SK-N-SH (cell line): ENCODE measurements around the gene CAP2. TPM values are rescaled to one million over a fixed set of nuclear protein-coding genes. Genes with fewer than 3 reads are reported as not detected.

Source experiments
- CTCF ChIA-PET: fragments of 300-600, 350-600 bp; formaldehyde crosslinking; extraction: SDS; loops from one replicate; lab custom pipeline; 2021; lab: Yijun Ruan, JAX
- POLR2A ChIA-PET: fragments of 350-600 bp; sonication (Branson Sonifier 250); formaldehyde crosslinking; extraction: SDS; loops from one replicate; lab custom pipeline; 2020; ENCODE audit warnings: antibody characterized with exemption, inconsistent platforms; lab: Yijun Ruan, JAX
- DNase-seq: peaks from one replicate; pipeline ENCODE4 v3.0.0; 2012
- H2AFZ ChIP-seq: fragments of 200-600 bp; sonication (generic); 2 replicates; pipeline ENCODE4 v1.8.1; 2016; ENCODE audit warnings: antibody characterized with exemption, mild to moderate bottlenecking, low read depth
- H3F3A ChIP-seq: fragments of 200-600 bp; sonication (generic); replicated peaks from 2 replicates; pipeline ENCODE3; 2016; ENCODE audit warnings: antibody characterized with exemption, mild to moderate bottlenecking; ENCODE audit not compliant: insufficient read depth
- H3K27ac ChIP-seq, 2 experiments: fragments of 200-500 bp in 1 of 2; fragments of 200-600 bp in 1 of 2; sonication (Bioruptor generic) in 1 of 2; sonication (generic), shearing (Covaris generic) in 1 of 2; 2 replicates each; pipeline versions ENCODE4 v1.5.1 to v1.6.1; 2014 to 2016; ENCODE audit warnings: low read depth in 2 of 2, inconsistent platforms in 1 of 2, low read length in 1 of 2, mild to moderate bottlenecking in 1 of 2, mixed read lengths in 1 of 2
- H3K27me3 ChIP-seq: fragments of 200-600 bp; sonication (generic), shearing (Covaris generic); 2 replicates; pipeline ENCODE4 v1.6.1; 2016; ENCODE audit warnings: mixed run types; ENCODE audit not compliant: insufficient read depth
- H3K36me3 ChIP-seq, 2 experiments: fragments of 200-500 bp in 1 of 2; fragments of 200-600 bp in 1 of 2; sonication (Bioruptor generic) in 1 of 2; sonication (generic) in 1 of 2; replicated peaks in 1 of 2; 2 replicates each; pipeline versions ENCODE3 to v1.5.1; 2014 to 2016; ENCODE audit warnings: low read length in 1 of 2, mild to moderate bottlenecking in 1 of 2; ENCODE audit not compliant: insufficient read depth in 2 of 2, control insufficient read depth in 1 of 2
- H3K4me1 ChIP-seq, 2 experiments: fragments of 200-500 bp in 1 of 2; fragments of 200-600 bp in 1 of 2; sonication (Bioruptor generic) in 1 of 2; sonication (generic), shearing (Covaris generic) in 1 of 2; 2 replicates each; pipeline versions ENCODE4 v1.5.1 to v1.6.1; 2014 to 2016; ENCODE audit warnings: low read depth in 1 of 2, low read length in 1 of 2, mixed run types in 1 of 2; ENCODE audit not compliant: insufficient read depth in 2 of 2, control insufficient read depth in 1 of 2
- H3K4me2 ChIP-seq: fragments of 200-600 bp; sonication (generic), shearing (Covaris generic); 2 replicates; pipeline ENCODE4 v1.6.1; 2017; ENCODE audit warnings: mixed run types
- H3K4me3 ChIP-seq, 2 experiments: fragments of 200-500 bp in 1 of 2; fragments of 200-600 bp in 1 of 2; sonication (Bioruptor generic) in 1 of 2; sonication (generic), shearing (Covaris generic) in 1 of 2; 2 replicates each; pipeline versions ENCODE4 v1.5.1 to v1.8.1; 2014 to 2016; ENCODE audit warnings: low read depth in 2 of 2, inconsistent platforms in 1 of 2, low read length in 1 of 2, mild to moderate bottlenecking in 1 of 2, mixed read lengths in 1 of 2, moderate library complexity in 1 of 2
- H3K79me2 ChIP-seq: fragments of 200-600 bp; sonication (generic); 2 replicates; pipeline ENCODE4 v1.8.1; 2017; ENCODE audit warnings: mild to moderate bottlenecking; ENCODE audit not compliant: insufficient read depth
- H3K9ac ChIP-seq: fragments of 200-600 bp; sonication (generic); 2 replicates; pipeline ENCODE4 v1.6.1; 2017; ENCODE audit warnings: mixed run types
- H3K9me2 ChIP-seq: fragments of 200-600 bp; sonication (generic); 2 replicates; pipeline ENCODE4 v1.6.1; 2017; ENCODE audit warnings: mixed run types
- H3K9me3 ChIP-seq: fragments of 200-600 bp; sonication (generic); 2 replicates; pipeline ENCODE4 v1.6.1; 2017; ENCODE audit warnings: mixed run types, mild to moderate bottlenecking, moderate library complexity
- H4K20me1 ChIP-seq: fragments of 200-600 bp; sonication (generic); 2 replicates; pipeline ENCODE4 v1.6.1; 2017; ENCODE audit warnings: mild to moderate bottlenecking, mixed run types; ENCODE audit not compliant: insufficient read depth
- ELF1 ChIP-seq: IDR thresholded peaks from 2 replicates; pipeline ENCODE4 v1.4.0; 2012
- EP300 ChIP-seq, 2 experiments: IDR thresholded peaks; 2 replicates each; pipeline versions ENCODE4 v1.4.0 to v1.6.1; 2012; ENCODE audit warnings: borderline replicate concordance in 1 of 2, low read depth in 1 of 2, low read length in 1 of 2
- FOSL2 ChIP-seq: IDR thresholded peaks from 2 replicates; pipeline ENCODE4 v1.4.0; 2012; ENCODE audit warnings: low read depth, mild to moderate bottlenecking, moderate library complexity, borderline replicate concordance
- GABPA ChIP-seq: IDR thresholded peaks from 2 replicates; pipeline ENCODE4 v1.4.0; 2012; ENCODE audit warnings: low read depth, mild to moderate bottlenecking
- GATA2 ChIP-seq: sonication (generic); formaldehyde crosslinking; IDR thresholded peaks from 2 replicates; pipeline ENCODE4 v1.5.0; 2020; ENCODE audit warnings: mild to moderate bottlenecking, missing genetic modification reagents
- JUND ChIP-seq: IDR thresholded peaks from 2 replicates; pipeline ENCODE4 v1.4.0; 2012
- MXI1 ChIP-seq: IDR thresholded peaks from 2 replicates; pipeline ENCODE4 v1.6.1; 2012; ENCODE audit warnings: mild to moderate bottlenecking, low read depth, low read length, improper control_type of control experiment
- NFIC ChIP-seq: IDR thresholded peaks from 2 replicates; pipeline ENCODE4 v1.4.0; 2012; ENCODE audit warnings: borderline replicate concordance
- RAD21 ChIP-seq: IDR thresholded peaks from 2 replicates; pipeline ENCODE4 v1.6.1; 2012; ENCODE audit warnings: mild to moderate bottlenecking, low read length
- RFX5 ChIP-seq: IDR thresholded peaks from 2 replicates; pipeline ENCODE4 v1.6.1; 2012; ENCODE audit warnings: mild to moderate bottlenecking, improper control_type of control experiment, low read length
- SMC3 ChIP-seq: IDR thresholded peaks from 2 replicates; pipeline ENCODE4 v1.6.1; 2012; ENCODE audit warnings: low read depth, low read length, improper control_type of control experiment
- TCF12 ChIP-seq: IDR thresholded peaks from 2 replicates; pipeline ENCODE4 v1.4.0; 2012
- TEAD4 ChIP-seq: IDR thresholded peaks from 2 replicates; pipeline ENCODE4 v1.4.0; 2012; ENCODE audit warnings: mild to moderate bottlenecking, borderline replicate concordance; ENCODE audit not compliant: insufficient read depth
- YY1 ChIP-seq: IDR thresholded peaks from 2 replicates; pipeline ENCODE4 v1.4.0; 2012; ENCODE audit warnings: low read depth, mild to moderate bottlenecking
- WGBS: methylation state at CpG from one replicate; pipeline ENCODE4 v1.1.6; 2017; ENCODE audit warnings: low lambda C conversion rate; 5-methylcytosine and 5-hydroxymethylcytosine counted together
- polyA plus RNA-seq, 3 experiments: library from polyadenylated mRNA; depleted of rRNA; stranded (reverse); fragments of >200 nt; gene quantifications; 2 replicates each; pipeline ENCODE4 v1.2.3, GENCODE V29; 2012
- TF ChIP-seq, protein P1 (sequence below): fragments of 150-350 bp; IDR thresholded peaks from 2 replicates; pipeline ENCODE4 v1.6.1; 2016; ENCODE audit warnings: mild to moderate bottlenecking, low read depth, low read length
- TF ChIP-seq, protein P2 (sequence below): IDR thresholded peaks from 2 replicates; pipeline ENCODE4 v1.4.0; 2012; ENCODE audit warnings: low read depth, borderline replicate concordance
- TF ChIP-seq, protein P3 (sequence below): IDR thresholded peaks from 2 replicates; pipeline ENCODE4 v1.6.1; 2012; ENCODE audit warnings: mild to moderate bottlenecking, low read depth, low read length, moderate library complexity
- TF ChIP-seq, protein P4 (sequence below): fragments of 150-350 bp; IDR thresholded peaks from 2 replicates; pipeline ENCODE4 v1.6.1; 2017; ENCODE audit warnings: antibody characterized with exemption, low read length, low read depth, borderline replicate concordance

The CAP2 gene
- polyA plus RNA-seq, 1 of the 3 experiments (the other 2 are of a cell fraction): 8.5 TPM

DNA sequence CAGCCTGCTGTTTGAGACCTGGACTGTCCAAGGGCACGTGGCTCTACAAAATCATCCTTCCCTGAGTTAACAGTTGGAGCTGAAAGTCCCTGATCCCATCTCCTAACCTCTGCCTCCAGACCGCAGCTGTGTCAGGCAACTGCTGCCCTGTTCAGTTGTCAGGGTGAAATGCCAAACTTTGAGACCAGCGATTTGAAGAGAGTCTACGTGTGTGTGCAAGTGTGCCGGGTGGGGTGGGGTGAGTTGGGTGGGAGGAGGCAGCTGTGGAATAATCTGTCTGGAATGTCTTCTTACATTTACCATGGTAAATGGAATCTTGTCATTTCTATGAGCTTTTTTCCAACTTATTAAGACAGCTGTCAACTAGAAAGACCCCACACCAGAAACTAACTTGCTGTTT is 125.7 kb downstream of the CAP2 start:
- no peaks in the 10 kb centered on the region for H4K20me1 ChIP-seq
- H3K27me3 ChIP-seq: no peaks in the 10 kb centered on the region
- no peaks in the 10 kb centered on the region for H3F3A ChIP-seq
- no peaks in the 10 kb centered on the region for H3K79me2 ChIP-seq
- H3K4me3 ChIP-seq: no peak overlapping the region
- no peaks in the 10 kb centered on the region for H3K9me2 ChIP-seq
- TF ChIP-seq FOSL2 (no peak), EP300 (IDR thresholded peaks at IDR 0.05; ENCODE audit: borderline replicate concordance in 1 of 2, low read depth in 1 of 2, low read length in 1 of 2) (no peak), MXI1 (no peak), TCF12 (no peak), TEAD4 (no peak), GABPA (no peak), RAD21 (no peak), YY1 (no peak), GATA2 (CRISPR knock-in tag) (no peak), ELF1 (no peak), RFX5 (no peak), JUND (no peak), SMC3 (no peak), NFIC (no peak)
- TF ChIP-seq, protein P1, sequence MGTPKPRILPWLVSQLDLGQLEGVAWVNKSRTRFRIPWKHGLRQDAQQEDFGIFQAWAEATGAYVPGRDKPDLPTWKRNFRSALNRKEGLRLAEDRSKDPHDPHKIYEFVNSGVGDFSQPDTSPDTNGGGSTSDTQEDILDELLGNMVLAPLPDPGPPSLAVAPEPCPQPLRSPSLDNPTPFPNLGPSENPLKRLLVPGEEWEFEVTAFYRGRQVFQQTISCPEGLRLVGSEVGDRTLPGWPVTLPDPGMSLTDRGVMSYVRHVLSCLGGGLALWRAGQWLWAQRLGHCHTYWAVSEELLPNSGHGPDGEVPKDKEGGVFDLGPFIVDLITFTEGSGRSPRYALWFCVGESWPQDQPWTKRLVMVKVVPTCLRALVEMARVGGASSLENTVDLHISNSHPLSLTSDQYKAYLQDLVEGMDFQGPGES: no peak
- TF ChIP-seq, protein P2, sequence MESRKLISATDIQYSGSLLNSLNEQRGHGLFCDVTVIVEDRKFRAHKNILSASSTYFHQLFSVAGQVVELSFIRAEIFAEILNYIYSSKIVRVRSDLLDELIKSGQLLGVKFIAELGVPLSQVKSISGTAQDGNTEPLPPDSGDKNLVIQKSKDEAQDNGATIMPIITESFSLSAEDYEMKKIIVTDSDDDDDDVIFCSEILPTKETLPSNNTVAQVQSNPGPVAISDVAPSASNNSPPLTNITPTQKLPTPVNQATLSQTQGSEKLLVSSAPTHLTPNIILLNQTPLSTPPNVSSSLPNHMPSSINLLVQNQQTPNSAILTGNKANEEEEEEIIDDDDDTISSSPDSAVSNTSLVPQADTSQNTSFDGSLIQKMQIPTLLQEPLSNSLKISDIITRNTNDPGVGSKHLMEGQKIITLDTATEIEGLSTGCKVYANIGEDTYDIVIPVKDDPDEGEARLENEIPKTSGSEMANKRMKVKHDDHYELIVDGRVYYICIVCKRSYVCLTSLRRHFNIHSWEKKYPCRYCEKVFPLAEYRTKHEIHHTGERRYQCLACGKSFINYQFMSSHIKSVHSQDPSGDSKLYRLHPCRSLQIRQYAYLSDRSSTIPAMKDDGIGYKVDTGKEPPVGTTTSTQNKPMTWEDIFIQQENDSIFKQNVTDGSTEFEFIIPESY: no peak
- TF ChIP-seq, protein P3, sequence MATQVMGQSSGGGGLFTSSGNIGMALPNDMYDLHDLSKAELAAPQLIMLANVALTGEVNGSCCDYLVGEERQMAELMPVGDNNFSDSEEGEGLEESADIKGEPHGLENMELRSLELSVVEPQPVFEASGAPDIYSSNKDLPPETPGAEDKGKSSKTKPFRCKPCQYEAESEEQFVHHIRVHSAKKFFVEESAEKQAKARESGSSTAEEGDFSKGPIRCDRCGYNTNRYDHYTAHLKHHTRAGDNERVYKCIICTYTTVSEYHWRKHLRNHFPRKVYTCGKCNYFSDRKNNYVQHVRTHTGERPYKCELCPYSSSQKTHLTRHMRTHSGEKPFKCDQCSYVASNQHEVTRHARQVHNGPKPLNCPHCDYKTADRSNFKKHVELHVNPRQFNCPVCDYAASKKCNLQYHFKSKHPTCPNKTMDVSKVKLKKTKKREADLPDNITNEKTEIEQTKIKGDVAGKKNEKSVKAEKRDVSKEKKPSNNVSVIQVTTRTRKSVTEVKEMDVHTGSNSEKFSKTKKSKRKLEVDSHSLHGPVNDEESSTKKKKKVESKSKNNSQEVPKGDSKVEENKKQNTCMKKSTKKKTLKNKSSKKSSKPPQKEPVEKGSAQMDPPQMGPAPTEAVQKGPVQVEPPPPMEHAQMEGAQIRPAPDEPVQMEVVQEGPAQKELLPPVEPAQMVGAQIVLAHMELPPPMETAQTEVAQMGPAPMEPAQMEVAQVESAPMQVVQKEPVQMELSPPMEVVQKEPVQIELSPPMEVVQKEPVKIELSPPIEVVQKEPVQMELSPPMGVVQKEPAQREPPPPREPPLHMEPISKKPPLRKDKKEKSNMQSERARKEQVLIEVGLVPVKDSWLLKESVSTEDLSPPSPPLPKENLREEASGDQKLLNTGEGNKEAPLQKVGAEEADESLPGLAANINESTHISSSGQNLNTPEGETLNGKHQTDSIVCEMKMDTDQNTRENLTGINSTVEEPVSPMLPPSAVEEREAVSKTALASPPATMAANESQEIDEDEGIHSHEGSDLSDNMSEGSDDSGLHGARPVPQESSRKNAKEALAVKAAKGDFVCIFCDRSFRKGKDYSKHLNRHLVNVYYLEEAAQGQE: no peak
- TF ChIP-seq, protein P4, sequence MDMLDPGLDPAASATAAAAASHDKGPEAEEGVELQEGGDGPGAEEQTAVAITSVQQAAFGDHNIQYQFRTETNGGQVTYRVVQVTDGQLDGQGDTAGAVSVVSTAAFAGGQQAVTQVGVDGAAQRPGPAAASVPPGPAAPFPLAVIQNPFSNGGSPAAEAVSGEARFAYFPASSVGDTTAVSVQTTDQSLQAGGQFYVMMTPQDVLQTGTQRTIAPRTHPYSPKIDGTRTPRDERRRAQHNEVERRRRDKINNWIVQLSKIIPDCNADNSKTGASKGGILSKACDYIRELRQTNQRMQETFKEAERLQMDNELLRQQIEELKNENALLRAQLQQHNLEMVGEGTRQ: no peak
- H3K9me3 ChIP-seq: no peaks in the 10 kb centered on the region
- H3K36me3 ChIP-seq: no peaks in the 10 kb centered on the region
- CTCF ChIA-PET: interaction anchor here (1.3 kb wide), 1 partner anchor 65 kb away, joined by 3 read pairs; no protein-coding TSS in a partner anchor
- 90% methylated on average over 5 of the region's 5 CpGs for WGBS
- no peak overlapping the region for H3K4me2 ChIP-seq
- no peak overlapping the region for H2AFZ ChIP-seq
- no peak overlapping the region for H3K27ac ChIP-seq
- POLR2A ChIA-PET: no interaction called here
- DNase-seq: no peak
- no peaks in the 10 kb centered on the region for H3K4me1 ChIP-seq
- no peak overlapping the region for H3K9ac ChIP-seq
